GM18909 (cell line): ENCODE results near the gene KLF11.

Experiments
- ATAC-seq: cut with Tn5 transposase; IDR thresholded peaks from one replicate; pipeline ENCODE4 v1.9.1; 2021; ENCODE audit warnings: mild to moderate bottlenecking; ENCODE audit not compliant: unreplicated experiment, poor library complexity

Gene KLF11

DNA sequence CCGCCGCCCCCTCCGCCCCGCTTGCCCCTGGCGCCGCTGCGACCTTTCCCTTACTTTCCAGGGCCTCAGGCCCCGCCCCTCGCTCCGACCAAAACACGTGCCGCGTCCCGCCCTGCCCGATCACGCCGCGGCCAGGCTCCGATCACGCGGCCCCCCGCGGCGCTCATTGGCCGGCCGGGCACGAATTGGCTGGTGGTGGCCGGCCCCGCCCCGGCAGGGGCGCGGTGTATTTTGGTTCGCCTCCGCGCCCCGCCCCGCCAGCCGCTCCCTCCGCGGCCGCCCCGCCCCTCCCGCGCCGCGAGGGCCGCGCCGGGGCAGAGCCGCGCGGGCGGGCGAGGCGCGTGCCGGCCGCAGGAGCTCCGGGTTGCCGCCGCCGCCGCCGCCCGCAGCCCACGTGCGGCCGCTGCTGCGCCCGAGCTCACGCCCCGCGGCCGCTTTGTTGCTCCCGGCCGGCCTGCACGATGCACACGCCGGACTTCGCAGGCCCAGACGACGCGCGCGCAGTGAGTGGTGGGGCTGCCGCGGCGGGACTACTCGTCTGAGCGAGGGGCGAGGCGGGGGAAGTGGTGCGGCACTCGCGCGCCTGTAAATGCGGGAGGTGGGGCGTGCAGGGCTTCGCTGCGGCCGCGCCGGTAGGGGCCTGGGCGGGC is at the start of gene KLF11:
TSS of gene KLF11 (plus strand) at position 295 of the 650 bp plus-strand sequence. CDS start at position 462, 167 bp downstream.
- ATAC-seq: peak; percentile 70

DNA sequence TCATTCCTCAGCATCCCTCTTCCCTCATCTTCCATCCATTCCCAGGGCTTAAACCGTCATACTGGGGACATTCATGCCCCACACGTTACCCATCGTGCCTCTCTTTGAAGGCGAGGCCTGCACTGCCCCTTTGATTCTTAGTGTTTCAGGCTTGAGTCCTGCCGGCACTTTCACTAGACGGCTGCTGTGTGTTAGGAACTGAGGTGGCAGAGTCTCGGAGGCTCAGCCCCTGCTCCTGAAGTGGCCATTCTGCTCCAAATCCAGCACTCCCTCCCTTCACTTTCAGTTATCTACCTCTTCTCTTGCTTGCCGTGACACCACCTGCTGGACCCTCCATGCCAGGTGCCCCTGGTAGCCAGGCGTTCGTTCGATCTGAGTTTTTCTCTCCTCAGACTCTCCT is 48.9 kb upstream of the KLF11 start:
- ATAC-seq: no peak

DNA sequence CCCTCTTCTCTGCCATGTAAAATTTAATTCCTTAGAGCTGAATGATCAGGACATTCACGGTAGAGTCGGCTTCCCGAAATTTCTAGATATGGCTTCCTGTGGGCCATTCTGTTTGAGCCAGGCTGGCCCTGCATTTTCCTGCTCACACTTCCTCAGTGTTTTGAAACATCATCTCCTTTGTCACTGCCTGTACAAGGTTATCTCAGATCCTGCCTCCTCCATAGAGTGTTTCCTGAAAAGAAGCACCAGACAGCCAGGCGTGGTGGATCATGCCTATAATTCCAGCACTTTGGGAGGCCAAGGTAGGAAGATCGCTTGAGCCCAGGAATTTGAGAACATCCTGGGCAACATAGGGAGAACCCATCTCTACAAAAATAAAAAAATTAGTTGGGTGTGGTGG is 48.3 kb upstream of the KLF11 start:
- no peak for ATAC-seq

DNA sequence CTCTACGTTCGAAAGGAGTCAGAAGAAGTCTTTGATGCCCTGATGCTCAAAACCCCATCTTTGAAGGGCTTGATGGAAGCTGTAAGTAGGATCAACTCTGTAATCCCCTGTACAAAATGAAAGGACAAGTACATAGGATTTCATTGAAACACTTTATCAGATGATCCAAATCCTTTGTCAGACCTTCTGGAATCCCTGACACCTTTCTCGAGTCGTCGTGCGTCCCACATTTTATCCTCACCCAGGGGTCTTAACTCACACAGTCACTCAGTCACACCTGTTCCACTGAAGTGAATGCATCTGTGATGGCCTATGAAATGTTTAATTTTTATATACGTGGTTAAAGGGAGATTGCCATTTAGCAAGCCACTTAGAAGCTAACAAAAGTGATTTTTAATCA is 47.0 kb upstream of the KLF11 start:
- no peak for ATAC-seq

DNA sequence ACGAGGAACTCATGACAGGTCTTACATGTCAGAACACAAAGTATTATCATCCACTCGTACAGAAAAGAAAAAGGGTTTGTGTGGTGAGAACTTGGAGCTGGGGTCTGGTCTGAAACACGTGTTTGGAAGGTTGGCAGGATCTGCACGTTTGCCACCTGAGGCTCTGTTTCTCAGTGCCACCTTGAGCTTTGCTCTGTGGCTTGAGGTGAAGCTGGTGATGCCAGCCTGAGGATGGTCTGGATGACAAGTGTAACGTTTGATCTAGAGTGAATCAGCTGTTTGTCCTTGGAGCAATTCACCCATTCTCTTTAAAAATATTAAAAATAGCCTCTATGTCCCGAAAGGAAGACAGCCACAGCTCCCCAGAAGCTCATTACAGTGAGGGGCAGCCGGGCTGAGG is 45.4 kb upstream of the KLF11 start:
- no peak for ATAC-seq

DNA sequence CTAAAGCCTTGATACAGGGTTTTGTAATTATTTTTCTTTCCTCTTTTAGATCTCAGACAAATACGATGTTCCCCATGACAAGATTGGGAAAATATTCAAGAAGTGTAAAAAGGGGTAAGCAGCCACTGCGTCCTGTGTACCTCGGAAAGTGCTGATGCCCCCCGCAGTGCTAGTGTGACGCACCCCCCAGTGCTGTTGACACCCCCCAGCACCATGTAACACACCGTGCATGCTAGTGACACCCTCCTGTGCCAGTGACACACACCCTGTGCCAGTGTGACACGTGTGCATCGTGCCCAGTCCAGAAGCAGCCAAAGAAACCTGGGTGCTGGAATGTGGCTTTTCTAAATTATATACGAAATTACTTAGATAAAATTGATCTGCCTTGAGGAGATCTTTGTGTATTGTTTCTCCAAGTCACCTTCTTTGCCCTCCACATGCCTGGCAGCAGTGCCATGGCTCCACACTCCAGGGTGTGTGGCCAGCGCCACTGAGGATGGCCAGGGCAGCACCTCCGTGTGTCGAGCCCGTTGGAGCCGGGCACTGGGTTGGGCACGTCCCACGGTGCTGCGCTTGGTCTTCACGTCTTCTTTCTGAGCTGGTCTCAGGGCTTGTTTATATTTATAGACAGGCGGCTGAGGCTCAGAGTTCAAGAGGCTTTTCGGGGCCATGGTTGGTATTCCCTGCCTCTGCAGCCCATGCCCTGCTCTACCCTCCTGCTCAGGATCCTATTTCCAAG is 44.3 kb upstream of the KLF11 start:
- no peak for ATAC-seq

DNA sequence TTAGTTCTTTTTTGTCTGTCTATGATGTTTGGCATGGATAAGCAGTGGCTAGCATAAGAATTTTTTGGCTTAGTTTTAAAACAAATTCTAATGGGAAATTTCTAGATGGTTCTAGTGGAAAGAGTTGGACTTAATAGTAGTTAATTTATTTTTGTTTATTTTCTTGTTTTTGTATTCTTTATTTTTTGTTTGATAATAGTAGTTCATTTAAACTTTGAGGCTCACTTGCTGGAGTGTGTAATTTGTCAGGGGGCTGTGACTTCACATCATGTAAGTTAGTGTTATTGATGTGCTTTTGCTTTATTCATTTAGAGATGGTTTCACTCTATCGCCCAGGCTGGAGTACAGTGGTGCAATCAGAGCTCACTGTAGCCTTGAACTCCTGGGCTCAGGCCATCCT is 43.7 kb upstream of the KLF11 start:
- ATAC-seq: no peak

DNA sequence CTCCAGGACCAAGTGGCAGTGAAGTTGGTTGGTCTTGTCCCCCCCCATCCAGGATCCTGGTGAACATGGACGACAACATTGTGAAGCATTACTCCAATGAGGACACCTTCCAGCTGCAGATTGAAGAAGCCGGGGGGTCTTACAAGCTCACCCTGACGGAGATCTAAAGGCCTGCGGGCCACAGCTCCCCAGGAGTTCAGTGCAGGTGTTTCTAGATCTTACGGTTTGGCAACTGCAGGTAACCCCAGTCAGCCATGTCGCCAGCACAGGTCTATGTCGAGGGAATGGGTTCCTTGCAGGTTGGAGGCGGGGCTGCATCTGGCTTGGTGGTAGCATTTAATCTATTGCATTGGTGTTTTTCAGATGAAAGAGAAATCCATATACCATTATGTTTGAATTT is 42.8 kb upstream of the KLF11 start:
- no peak for ATAC-seq

DNA sequence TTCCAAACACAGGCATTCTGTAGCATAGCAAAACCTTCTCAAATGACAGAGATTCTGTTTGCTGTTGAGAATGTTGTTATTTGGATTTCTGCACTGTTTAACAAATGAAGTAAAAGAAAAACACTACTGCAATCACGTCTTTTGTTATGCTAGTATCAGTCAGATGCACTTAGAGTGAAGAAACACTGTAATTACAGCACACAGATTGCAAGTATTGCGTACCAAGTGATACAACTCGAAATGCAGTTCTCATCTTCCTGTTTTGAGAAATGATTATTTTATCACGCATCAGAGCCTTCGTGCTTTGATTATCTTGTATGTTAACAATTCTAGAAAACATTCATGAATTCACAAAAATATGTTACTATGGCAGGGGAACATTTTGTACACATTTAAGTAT is 41.8 kb upstream of the KLF11 start:
- ATAC-seq: no peak

DNA sequence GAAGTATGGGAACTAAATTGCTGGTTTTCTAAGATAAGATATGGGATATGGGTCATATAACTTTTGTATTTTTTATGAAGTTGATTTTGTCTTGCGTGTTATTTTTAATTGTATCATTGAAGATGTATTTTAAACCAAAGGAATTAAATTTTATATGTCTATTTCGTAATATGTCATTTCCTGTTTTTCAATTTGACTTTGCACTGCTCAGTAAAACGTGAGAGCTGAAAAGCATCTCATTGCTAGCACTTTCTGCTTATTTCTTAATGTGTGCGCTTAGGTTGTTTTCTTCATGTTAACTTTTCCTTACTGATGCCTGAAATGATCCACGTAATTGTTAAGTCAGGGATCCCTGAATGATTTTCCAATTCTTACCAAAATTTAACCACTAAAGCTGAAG is 41.2 kb upstream of the KLF11 start:
- ATAC-seq: no peak

DNA sequence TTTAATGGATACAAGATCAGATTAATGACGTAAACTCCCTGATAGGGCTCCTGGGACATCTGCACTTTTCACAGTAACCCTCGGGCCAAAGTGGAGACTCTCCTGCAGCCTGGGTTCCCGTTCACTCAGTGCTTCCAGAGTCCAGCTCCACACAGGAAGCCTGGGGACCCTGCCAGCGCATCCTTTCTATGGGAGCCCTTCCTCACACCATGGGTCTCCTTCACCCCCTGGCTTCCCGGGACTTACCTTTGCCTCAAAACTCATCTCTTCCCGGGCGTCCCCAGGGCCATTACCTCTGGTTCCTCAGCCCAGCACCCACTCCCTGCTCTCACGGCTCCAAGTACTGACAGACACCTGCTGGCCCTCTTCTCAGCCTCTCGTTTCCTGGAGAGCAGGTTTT is 40.7 kb upstream of the KLF11 start:
- ATAC-seq: no peak

DNA sequence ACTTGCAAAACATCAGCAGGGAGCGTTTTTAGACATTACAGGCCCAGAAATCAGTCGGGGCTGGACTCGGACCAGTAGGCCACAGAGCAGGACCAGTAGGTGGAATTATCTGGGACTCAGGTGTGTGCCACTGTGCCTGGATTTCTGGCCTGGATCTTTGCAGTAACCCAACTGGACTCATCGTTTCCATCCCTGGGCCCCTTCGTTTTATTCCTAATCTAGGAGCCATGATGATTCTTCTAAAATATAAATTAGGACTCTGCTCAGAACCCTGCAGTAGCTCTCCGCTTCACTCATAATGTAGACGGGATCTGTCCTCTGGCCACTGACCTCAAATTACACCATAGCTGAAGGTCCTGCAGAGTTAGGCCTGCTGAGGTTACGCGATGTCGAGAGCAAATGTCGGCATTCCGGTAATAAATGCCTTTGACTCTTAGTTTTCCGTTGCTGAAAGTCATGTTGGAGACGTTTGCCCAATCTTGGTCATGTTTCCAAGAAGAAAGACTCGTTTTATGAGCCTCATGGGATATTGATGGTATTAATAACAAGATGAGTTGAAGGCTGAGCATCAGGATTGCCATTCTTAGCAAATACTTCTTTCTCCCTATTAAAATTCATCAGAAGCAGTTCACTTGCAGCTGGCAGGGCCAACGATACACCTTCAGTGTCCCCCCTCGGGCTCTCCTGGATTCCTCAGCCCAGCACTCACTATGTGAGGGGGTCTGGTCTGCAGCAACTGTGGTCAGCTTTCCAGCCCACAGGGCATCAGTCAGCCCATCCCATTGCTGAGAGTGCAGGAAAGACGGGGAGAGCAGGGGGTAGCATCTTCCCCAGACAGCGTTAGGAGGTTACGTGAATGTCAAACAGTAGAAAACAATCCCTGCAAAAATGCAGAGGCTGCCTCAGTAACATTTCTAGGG is 39.9 kb upstream of the KLF11 start:
- ATAC-seq: no peak

DNA sequence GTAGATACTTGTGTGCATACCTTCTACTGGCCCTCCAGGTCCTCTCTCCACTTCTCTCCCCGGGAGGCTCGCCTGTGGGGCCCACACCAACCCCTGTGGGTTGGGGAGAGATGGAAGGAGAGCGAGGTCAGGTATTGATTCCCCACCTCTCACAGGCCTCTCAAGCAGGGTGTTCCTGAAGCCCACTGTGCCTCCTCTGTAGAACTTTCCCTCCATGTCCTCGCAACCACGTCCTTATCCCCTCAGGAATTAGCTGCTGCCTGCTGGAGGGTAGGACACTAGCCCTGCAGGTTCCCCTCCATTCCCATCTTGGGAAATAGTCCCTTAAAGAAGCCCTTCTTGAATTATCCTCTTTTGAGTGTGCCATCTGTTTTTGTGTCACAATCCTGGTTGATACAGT is 38.9 kb upstream of the KLF11 start:
- ATAC-seq: no peak

DNA sequence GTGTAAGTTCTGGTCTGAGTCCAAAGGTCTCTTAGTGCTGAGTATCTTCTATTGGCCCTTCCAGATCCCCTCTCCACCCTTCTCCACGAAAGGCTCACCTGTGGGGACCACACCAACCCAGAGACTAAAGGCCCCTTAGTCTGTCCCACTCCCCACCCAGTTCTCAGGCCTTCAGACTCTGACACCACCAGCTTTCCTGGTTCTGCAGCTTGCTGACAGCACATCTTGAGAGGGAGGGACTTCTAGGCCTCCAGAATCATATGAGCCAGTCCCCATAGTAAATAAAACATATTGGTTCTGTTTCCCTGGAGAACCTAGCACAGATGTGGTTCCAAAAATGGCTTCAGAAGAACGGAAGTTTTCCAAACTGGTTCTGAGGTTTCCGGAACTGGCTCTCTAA is 38.5 kb upstream of the KLF11 start:
- no peak for ATAC-seq

DNA sequence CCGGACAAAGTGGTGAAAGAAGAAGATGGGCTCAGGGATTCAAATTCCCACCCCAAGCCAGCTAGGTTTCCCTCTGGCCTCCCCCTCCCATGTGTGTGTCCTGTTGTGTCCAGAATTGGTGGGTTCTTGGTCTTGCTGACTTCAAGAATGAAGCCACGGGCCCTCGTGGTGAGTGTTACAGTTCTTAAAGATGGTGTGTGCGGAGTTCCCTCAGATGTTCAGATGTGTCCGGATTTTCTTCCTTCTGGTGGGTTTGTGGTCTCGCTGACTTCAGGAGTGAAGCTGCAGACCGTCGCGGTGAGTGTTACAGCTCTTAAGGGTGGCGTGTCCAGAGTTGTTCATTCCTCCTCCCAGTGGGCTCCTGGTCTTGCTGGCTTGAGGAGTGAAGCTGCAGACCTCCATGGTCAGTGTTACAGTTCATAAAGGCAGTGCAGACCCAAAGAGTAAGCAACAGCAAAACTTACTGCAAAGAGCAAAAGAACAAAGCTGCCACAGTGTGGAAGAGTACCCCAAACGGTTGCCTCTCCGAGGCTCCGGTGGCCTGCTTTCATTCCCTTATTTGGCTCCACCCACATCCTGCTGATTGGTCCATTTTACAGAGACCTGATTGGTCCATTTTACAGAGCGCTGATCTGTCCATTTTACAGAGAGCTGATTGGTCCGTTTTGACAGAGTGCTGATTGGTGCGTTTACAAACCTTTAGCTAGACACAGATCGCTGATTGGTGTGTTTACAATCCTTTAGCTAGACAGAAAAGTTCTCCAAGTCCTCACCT is 37.7 kb upstream of the KLF11 start:
- ATAC-seq: no peak

DNA sequence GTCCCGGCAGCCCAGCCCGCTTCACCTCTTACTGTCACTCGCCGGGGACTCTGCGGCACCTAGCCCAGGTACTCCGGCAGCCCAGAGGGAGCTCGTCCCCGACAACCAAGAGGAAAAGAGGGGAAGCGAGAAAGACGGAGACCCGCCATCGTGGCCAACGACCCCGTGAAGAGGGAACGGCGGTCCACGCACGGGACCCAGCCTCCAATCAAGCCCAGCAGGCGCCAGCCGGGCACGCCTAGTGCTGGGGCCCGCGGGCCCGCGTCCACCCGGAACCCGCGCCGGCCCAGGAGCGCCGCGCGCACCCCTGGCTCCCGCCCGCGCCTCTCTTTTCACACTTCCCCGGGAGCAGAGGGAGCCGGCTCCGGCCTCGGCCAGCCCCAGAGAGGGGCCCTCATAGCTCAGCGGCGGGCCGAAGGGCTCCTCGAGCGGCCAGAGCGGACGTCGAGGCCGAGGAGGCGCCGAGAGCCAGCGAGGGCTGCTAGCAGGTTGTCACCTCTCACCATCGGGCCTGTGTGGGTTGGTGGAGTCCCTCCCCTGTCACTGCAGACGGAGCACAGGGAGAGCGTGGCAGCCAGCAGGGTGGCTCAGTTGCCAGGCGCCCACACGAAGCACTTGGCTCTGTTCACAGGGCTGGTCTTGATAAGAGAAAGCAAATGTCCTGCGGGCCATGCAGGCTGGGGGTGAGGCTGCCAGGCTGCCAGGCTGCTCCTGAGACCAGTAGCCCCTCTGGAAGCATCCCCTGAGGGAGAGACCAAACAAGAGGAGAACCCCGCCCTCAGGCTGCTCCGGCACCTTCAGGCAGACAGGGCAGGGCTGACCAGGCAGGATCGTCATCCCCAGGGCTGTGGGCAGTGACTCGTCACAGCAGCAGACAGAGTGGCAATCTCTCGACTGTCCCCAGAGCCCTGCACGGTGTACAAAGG is 36.9 kb upstream of the KLF11 start:
- ATAC-seq: no peak

DNA sequence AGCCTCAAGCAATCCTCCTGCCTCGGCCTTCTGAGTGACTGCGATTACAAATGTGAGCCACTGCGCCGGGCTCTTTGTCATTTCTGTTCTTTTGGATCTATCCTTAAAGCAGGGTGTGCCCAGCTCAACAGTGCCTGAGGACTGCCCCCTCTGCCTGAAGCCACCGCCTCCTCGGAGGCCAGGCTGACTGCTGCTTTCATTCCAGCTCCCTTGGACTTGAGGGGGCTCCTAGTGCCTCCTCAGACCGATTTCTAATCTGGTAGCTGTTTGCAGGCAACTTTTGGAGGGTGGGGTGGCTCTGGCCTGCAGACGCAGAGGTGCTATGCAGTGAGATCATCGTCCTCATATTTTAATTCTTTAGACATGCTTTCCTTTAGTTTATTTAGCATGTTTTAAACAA is 35.9 kb upstream of the KLF11 start:
- ATAC-seq: no peak

DNA sequence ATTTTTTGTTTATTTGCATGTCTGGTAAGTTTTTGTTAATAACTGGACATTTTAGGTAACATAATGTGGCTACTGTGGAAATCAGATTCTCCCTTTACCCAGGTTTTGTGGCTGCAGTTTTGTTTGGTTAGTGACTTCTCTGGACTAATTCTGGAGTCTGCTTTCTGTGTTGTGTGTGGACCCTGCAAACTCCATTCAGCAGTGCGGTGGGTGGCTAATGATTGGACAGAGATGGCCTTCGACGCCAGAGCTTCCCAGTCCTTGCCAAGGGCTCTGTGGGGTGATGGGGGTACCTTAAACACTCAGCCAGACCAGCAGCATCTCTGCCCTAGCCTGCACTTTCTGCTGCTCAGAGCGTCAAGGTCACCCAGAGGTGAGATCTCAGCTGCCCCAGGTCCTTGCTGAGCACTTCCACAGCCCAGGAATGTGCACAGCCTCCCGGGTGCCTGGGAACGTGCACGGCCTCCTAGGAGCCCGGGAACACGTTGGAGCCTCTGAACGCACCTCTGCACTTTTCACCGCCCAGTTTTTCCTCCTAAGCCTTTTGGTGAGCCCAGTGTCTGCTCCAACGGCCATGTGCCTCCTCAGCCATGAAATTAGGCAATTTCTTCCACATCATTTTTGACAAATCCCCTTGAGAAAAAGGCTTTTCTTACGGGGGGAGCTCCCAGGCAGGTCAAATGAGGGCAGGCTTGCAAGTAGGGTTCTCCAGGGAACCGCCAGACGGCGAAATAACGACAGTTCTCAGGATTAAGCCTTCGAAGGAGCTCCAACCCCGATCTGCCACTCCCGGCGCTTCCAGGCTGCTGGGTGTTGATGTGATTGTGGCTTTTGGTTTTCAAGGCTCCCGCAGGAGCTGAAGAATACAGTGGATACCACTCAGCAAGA is 35.2 kb upstream of the KLF11 start:
- ATAC-seq: no peak
